ENCODE data around the gene MRPL38.

MRPL38 gene

DNA sequence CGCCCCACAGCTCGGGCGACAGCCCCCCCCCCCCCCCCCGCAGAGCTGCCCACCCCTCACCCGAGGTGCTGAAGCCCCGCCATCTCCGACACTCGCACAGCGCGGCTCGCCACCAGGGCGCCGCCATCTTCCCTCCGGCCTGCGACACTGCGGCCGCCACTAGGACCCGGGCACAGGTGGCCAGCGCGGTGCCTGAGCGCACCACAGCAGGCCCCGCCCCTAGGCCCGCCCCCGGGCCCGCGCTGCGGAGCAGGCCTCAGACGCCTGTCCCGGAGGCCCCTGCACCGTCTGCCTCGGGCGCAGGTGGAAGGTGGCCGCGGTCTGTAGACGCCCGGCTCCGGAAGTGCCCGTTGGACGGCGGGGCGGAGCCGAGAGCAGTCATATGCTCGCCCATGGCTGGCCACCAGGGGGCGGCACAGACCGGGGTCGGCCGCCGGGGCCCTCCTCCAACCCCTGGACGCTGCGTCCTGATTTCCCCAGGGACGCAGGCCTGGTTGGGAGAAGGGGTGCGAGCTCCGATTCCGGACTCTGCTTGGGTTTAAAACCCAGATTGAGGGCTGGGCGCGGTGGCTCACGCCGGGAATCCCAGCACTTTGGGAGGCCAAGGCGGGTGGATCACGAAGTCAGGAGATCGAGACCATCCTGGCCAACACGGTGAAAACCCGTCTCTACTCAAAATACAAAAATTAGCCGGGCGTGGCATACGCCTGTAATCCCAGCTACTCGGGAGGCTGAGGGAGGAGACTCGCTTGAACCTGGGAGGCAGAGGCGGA lies at the start of gene MRPL38:
MRPL38 (minus strand) TSS at position 136 of the 773 bp plus-strand sequence; CDS start at position 127, 9 bp downstream.
- DNase-seq (ENCODE audit: low read depth in 2 of 2, low spot score in 1 of 2) = peak; percentile 81

DNA sequence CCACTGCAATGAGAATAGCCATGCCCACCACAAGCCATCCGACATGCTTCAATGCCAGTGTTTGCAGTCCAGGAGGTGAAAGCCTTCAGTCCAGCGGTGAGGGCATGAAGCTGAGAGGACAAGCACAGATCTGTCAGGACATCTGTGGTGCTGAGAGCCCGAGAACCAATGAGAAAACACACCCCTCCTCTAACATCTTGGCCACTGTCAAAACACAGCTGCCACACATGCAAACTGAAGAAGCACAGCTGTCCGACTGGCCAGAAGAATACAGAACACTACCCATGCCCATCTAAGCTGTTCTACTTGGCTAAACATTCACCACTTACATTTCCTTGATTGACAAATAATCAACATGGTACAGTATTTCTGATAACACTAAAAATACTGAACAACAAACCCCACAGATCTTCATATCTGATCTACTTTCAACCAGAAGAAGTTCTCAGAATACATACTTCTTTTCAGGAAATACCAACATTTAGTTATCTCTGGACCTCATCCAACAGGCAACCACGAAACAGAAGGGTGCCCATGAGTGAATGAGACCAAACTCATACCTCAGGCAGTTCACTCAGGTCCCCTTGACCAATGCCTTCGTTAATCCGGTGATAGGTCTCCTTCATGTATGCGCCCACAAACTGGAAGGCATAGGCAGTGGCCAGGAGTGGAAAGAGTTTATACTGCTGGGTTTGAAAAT lies 46.3 kb upstream of the MRPL38 start:
- no peak for DNase-seq (ENCODE audit: low read depth in 2 of 2, low spot score in 1 of 2)

DNA sequence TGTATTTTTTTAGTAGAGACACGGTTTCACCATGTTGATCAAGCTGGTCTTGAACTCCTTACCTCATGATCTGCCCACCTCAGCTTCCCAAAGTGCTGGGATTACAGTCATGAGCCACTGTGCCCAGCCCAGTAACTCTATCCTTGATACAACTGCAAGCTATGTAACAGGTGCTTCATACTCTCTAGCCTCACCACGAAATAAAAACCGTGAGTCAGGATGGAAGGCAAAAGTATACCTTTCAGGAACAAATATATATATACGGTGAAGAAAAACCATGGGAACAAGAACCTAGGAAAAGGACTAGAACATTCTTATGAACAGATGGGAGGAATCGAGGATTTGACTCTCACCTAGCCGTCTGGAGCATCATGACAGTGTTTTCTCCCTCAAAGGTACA lies 45.7 kb upstream of the MRPL38 start:
- no peak for DNase-seq (ENCODE audit: low read depth in 2 of 2, low spot score in 1 of 2)

DNA sequence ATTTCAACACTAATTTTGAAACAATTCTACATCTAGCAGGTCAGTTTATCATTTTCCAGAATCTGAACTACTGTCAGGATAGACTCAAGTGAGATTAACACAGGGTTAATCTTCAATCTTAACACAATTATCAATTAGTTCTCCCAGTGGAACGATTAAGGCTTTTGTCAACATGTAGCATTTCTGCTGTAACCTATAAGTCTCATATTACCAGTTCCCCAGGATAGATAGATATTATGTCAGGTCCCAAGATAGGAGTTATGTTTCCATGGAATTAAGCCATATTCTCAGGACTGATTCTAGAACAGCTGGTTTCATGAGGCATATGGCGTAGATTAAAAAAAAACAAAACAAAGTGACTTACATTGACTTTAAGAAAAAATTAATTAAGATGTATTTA lies 40.5 kb upstream of the MRPL38 start:
- no peak for DNase-seq (ENCODE audit: low read depth in 2 of 2, low spot score in 1 of 2)

DNA sequence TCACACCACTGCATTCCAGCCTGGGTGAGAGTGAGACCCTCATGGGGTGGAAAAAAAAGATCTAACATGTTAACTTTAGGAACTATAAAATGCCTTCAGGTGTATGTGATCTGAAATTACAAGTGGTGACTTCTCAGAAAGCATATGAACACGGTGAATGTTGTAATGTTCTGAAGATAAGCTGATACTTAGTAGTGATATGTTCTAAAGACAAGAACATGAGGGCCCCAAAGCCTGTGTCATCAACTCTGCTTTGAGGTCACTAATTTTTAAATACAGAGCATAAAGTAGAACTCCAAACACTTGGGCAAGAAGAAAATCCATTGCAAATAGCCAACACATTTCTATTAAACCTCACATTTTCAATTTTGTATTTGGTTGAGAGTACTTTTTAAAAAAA lies 38.8 kb upstream of the MRPL38 start:
- no peak for DNase-seq (ENCODE audit: low read depth in 2 of 2, low spot score in 1 of 2)

DNA sequence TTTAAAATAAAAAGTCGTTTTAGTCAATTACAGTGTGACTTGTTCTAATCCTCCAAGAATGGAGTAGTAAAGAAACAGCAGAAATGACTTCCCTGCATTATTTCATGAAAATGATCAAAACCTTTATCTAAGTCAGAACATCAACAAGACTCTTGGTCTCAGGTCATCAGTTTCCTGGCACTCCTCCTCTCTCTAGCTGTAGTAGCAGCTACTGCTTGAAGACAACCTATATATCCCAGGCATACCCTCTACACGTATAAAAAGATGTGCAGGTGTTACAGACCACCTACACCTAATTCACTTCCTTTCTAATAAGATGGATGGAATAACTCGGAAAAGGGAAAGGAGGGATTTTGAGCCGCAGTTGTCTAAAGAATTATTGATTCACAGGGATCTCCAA lies 37.8 kb upstream of the MRPL38 start:
- no peak for DNase-seq (ENCODE audit: low read depth in 2 of 2, low spot score in 1 of 2)

DNA sequence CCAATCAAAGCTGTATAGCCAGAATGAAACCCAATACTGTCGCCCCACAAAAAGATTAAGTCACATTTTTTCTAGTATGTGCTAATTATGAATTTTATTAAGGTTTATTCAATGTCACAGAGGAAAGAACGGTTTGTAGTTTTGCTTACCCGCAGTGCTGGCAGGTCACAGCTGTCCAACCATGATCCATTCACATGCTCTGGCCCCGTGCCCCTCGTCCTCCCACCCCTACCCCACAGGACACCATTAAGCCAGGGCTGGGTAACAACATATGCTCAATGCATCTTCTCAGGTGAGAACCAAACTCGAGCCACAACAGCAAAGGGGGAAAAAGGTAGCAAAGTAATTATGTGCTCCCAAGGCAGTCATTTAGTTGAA lies 36.7 kb upstream of the MRPL38 start:
- DNase-seq (ENCODE audit: low read depth in 2 of 2, low spot score in 1 of 2) = no peak

DNA sequence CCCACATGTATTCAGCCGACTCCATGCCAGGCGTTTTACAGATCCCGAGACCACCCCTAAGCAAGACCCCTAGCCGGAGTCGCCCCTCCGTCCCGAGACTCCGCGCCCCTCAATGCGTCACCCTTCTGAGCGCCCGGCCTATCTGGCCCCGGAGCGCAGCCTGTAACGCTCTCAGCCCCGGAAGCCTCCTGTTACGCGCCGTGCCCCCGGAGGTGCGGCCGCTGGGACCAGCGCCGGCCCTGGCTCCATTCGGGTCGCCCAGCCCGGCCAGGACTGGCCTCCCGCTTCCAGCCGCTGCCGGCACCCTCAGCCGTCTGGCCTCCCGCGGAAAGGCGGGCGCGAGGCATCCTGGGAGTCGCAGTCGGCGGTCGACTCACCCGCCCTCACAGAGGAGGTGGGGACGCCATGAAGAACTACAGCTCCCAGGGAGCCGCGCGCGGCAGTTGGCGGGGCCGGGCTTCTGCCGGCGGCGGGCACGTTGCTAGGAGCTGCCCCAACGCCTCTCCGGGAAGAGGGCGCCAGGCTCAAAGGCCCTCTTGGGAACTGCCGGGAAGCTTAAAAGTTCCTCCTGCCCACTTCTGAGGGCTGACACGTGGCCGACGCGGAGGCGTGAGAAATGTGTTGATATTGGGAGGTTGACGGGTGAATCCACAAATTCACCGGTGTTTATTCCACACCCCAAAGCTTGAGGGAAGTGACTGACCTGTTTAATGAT lies 36.2 kb upstream of the MRPL38 start, which contains the start of gene FBF1:
FBF1 (minus strand) TSS at position 316 of the 715 bp plus-strand sequence. CDS start 2,893 bp downstream, outside the sequence.
- peak; percentile 68 to 81 for DNase-seq (ENCODE audit: low read depth in 2 of 2, low spot score in 1 of 2)

DNA sequence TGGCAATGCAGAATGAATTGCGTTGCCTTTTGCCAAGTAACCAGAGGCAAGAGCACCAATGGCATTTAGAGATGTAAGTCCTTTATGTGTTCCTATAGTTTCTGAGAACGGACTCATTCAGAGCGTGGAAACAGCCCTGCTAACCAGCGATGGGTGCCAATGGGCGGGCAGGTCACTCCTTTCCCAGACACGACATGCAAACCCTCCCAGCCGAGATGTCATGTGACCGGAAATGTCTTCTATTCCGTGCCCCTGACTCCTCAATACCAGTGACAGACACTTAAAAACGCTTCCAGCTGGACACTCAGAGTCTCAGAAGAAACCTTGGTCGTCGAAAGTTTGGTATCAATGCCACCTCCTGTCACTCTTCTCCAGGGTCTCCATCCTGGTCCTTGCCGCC lies 33.0 kb upstream of the MRPL38 start:
- no peak for DNase-seq (ENCODE audit: low read depth in 2 of 2, low spot score in 1 of 2)

DNA sequence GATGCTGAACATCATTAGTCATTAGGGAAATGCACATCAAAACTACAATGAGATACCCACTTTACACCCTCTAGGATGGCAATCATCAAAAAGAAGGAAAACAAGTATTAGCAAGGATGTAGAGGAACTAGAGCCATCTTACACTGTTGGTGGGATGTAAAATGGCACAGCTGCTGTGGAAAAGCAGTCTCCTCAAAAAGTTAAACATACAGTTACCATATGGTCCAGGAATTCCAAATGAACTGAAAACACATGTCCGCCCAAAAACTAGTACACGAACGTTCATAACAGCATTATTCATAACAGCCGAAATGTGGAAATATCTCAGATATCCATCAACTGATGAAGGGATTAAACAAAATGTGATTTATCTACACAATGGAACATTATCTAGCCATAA lies 29.1 kb upstream of the MRPL38 start:
- no peak for DNase-seq (ENCODE audit: low read depth in 2 of 2, low spot score in 1 of 2)

DNA sequence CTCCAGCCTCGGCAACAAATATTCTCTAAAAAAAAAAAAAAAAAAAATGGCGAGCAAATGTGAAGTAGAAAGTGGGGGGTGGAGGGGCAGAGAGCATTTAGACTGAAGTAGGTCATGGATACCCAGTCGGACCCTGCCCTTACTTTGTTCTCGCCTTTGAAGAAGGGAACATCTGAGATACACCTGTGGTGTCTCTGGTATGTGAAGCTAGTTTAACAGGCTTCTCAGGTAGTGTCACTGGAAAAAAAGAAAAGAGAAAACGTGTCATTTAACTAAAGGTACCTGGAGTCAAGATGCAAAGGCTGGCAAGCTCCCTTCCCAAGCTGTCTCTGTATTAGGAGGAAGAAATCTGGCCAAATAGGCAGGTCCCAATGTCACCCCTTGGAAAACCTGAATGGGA lies 28.2 kb upstream of the MRPL38 start:
- DNase-seq (ENCODE audit: low read depth in 2 of 2, low spot score in 1 of 2) = no peak

DNA sequence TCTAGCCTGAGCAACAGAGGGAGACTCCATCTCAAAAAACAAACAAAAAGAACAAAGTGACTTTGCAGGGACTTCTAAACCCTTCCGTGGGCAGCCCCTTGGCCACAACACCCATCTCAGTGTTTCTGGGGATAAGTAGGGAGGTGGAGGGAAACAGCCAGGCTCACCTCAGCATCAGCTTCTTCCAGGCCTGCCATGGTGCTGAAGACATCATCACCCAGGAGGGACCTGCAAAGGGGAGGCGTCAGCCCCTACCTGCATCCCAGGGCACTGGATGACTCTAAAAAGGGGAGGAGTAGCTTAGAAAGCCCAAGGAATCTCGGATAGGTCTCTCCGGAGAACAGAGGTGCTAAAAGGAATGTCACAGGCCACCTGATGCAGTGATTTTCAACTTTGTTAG lies 26.4 kb upstream of the MRPL38 start:
- DNase-seq (ENCODE audit: low read depth in 2 of 2, low spot score in 1 of 2) = no peak

DNA sequence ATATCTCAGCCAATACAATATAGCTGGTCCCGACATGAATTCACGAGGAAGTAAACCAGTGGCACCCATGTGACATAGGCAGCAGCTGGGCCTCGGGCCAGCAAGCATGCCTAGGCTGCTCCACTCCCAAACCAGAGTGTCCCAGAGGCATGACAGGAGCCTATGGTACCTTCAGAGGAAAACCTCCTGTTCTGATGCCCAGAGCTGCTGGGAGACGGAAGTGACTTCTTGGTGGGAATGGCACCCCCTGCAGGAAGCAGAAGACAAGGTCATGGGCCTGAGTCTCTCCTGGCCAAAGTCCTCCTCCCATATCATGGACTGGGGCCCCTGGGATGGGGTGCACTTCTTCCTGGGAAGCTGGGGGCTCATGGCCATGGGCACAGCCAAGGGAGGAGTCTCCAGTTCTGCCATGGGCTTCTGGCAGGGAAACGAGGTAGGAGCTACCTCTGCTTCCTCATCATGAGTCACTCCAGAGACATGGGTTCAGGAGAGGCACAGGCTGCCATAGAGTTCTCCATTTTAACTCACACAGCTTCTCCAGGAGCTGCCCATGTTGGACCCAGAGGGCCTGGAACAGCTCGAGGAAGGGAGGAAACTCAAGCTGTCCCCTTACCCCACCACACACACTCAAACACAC lies 22.7 kb upstream of the MRPL38 start:
- DNase-seq (ENCODE audit: low read depth in 2 of 2, low spot score in 1 of 2) = no peak

DNA sequence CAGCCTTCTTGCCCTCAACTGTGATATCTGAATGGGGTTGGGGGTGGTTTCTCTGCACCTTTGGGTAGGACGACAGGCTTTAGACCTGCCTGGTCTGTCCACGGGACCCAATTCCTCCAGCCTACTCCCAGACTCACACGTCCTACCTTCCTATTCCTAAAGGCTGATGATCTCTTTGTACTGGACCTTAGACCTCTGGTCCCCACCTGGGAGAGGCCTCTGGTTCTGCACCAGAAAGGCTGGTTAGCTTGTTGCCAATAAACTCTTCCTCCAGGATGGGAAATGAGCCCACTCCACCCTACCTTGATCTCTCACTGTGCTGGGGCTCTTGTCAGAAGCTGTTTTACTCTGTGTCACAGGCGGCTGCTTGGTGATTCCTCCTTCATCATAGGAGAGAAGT lies 21.8 kb upstream of the MRPL38 start:
- DNase-seq (ENCODE audit: low read depth in 2 of 2, low spot score in 1 of 2) = no peak

DNA sequence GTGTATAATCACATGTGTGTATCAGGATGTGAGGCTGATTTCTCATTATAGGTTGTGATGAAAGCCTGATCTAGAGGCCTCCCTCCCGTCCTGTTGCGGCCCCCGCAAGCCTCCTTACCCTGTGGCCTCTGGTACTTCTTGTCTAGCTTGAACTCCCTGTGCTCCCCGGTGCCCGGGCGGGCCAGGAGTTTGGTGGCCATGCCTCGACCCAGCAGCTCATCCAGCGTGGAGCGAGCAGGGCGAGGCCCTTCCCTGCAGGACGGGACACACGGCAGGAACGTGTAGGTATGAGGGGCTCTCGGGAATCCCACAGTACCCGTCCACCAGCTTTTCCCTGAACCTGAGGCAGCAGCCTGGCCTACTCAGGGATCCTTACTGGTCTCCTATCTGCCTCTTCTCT lies 21.2 kb upstream of the MRPL38 start:
- no peak for DNase-seq (ENCODE audit: low read depth in 2 of 2, low spot score in 1 of 2)

DNA sequence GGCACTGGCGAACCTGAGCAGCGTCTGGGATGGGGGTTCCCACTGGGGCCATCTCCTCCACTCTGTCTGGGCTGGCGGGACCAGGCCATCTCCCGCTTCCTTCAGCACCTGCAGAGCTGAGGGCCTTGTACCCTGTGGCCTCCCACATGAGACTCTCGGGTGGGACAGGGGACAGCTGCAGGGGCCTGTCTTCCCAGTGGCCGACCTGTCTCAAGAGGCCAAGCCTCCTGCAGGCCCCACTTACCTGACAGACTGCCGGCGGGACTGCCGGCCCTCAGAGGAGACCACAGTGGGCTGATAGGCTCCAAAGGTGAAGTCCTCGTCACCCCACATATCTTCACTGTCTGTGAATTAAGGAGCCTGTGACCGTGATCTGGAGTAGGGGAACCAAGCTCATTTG lies 20.4 kb upstream of the MRPL38 start:
- no peak for DNase-seq (ENCODE audit: low read depth in 2 of 2, low spot score in 1 of 2)

DNA sequence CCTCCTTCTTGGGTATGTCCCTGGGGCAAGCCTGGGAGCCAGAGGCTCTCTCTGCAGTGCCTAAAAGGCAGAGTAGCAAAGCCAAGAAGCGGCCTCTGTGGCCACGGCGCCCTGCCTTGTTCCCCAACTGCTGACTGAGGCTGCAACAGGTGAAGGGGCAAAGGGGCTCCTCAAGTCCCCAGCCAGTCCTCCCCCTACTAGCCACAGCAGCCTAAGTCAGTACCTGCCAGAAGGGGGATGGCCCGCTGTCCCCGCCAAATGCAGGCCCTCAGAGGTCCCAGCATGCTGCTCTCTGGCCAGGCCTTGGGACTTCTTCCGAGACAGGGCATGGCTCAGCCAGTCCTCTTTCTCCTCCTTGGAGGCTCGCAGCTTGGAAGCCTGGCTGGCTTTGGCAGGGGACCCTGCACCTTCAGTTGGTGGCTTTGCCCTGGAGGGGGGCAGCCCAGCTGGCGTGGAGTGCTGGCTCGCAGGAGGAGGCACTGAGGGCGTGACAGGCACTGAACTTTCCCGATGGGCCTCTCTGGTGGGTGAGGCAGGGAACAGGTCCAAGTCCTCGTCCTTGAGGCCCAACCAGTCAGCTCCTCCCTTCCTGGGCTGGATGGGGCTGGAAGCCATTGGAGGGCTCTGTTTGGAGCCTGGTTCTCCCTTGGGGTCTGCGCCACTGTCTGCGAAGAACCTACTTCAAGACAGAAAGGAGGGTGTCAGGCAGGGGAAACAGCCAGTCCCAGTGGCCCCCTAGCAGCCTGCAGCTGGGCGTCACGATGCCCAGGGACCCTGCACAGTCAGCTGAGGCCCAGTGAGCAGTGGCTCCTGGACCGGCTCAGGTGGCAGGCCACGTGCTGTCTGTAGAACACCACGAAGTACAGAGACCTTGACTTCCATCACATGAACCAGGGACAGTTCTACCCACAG lies 18.5 kb upstream of the MRPL38 start:
- DNase-seq (ENCODE audit: low read depth in 2 of 2, low spot score in 1 of 2) = no peak

DNA sequence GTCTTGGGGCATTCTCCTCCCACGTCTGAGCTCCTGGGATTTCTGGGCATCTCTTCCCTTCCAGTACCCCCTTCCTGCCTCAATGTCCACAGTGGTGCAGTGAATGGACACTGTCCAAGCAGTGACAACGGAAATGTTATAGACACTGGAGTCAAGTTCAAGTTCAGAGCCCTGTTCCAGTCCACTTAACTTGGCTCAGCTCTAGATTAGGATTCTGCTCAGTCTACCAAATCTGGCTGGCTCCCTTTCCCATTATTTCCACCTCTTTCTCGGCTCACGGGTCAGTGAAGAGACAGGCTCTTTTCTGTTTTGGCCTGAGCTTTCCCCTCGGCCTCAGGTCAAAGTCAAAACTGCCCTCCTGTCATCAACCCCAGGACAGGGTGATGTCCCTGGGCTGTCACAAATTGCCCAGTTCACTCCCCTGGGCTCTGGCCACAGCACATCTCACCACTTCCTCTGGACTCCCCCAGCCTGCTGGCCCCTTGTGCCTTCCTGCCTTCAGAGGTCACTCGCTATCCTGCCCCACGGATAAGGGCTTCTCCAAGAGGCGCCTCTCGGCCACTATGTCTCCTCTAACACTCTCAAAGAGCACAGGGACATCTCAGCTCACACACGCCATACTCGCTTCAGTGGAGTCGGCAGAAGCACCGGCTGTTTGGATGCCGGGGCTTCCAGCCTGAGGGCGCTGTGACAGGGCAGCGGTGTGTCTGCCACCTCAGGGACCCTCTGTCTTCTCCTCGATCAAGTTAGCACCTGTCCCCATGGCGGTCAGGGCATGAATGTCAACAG lies 17.7 kb upstream of the MRPL38 start:
- DNase-seq (ENCODE audit: low read depth in 2 of 2, low spot score in 1 of 2) = no peak

DNA sequence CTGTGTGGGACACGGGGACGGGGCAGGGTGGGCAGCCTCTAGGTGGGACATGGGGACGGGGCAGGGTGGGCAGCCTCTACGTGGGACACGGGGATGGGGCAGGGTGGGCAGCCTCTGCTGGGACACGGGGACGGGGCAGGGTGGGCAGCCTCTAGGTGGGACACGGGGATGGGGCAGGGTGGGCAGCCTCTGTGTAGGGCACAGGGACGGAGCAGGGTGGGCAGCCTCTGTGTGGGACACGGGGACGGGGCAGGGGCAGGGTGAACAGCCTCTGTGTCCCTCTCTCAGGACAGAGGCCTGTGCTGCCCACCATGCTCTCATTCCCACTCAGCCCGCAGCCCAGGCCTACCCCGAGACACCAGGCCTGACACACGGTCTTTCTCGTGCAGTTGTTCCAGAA lies 16.9 kb upstream of the MRPL38 start:
- no peak for DNase-seq (ENCODE audit: low read depth in 2 of 2, low spot score in 1 of 2)

Measured in stimulated activated CD8-positive, alpha-beta memory T cell treated with anti-CD3 and anti-CD28 coated beads, Interleukin-4, amount 100 ng/mL, for 1 hour (primary cell).